H1 (cell line): ENCODE data around the gene COQ9. TPM values are rescaled to one million over a fixed set of nuclear protein-coding genes. Genes with fewer than 3 reads are reported as not detected.

Experiments used
- CTCF ChIA-PET: fragments of 300-600 bp; sonication (Branson Sonifier 250); formaldehyde crosslinking; loops from one replicate; lab custom pipeline; 2021; ENCODE audit not compliant: partially characterized antibody; lab: Charles Lee
- POLR2A ChIA-PET: fragments of 300-600 bp; sonication (Branson Sonifier 250); formaldehyde crosslinking; loops from one replicate; lab custom pipeline; 2021; ENCODE audit warnings: inconsistent platforms; ENCODE audit not compliant: partially characterized antibody; lab: Charles Lee
- DNase-seq, 2 experiments: peaks; one replicate each; pipeline versions ENCODE4 v3.0.0 to v3.0.0-alpha.2; 2010 to 2022; ENCODE audit warnings: low spot score in 2 of 2, low read depth in 1 of 2, mixed read lengths in 1 of 2
- FAIRE-seq: peaks from 2 replicates; lab custom pipeline; 2011; peaks lifted over from hg19 to GRCh38; lab: Jason Lieb, UNC
- H2AFZ ChIP-seq: 2 replicates; pipeline ENCODE4 v1.8.1; 2012; ENCODE audit warnings: low read length, inconsistent platforms
- H2AK5ac ChIP-seq: 2 replicates; pipeline ENCODE4 v1.6.1; 2013; ENCODE audit warnings: low read depth, low read length
- H2BK120ac ChIP-seq: replicated peaks from 2 replicates; pipeline ENCODE3; 2013; ENCODE audit warnings: low read depth, low read length, inconsistent platforms
- H2BK12ac ChIP-seq: 2 replicates; pipeline ENCODE4 v1.6.1; 2013; ENCODE audit warnings: low read depth, low read length
- H2BK15ac ChIP-seq: 2 replicates; pipeline ENCODE4 v1.6.1; 2013; ENCODE audit warnings: low read length
- H2BK20ac ChIP-seq: 2 replicates; pipeline ENCODE4 v1.6.1; 2013; ENCODE audit warnings: low read length
- H2BK5ac ChIP-seq: 2 replicates; pipeline ENCODE4 v1.6.1; 2013; ENCODE audit warnings: low read depth, low read length
- H3K14ac ChIP-seq: 2 replicates; pipeline ENCODE4 v1.6.1; 2013; ENCODE audit warnings: inconsistent platforms; ENCODE audit not compliant: insufficient read length
- H3K18ac ChIP-seq: 2 replicates; pipeline ENCODE4 v1.6.1; 2013; ENCODE audit warnings: low read length; ENCODE audit errors: extremely low read depth
- H3K23ac ChIP-seq: 2 replicates; pipeline ENCODE4 v1.6.1; 2013; ENCODE audit warnings: inconsistent platforms; ENCODE audit not compliant: insufficient read length
- H3K23me2 ChIP-seq: 2 replicates; pipeline ENCODE4 v1.6.1; 2013; ENCODE audit warnings: low read depth, low read length
- H3K27ac ChIP-seq: 2 replicates; pipeline ENCODE4 v1.6.1; 2011; ENCODE audit warnings: low read depth, low read length, inconsistent platforms
- H3K27me3 ChIP-seq, 4 experiments: replicated peaks in 1 of 4; 1 replicate in 1 of 4; 2 replicates in 3 of 4; pipeline versions ENCODE4 v1.6.1 to v1.8.1; 2011 to 2013; ENCODE audit warnings: low read length in 3 of 4, mild to moderate bottlenecking in 3 of 4, inconsistent platforms in 2 of 4, mixed read lengths in 2 of 4, moderate library complexity in 1 of 4; ENCODE audit not compliant: control insufficient read depth in 3 of 4, insufficient read depth in 3 of 4; ENCODE audit errors: extremely low read depth in 1 of 4
- H3K36me3 ChIP-seq, 4 experiments: 2 replicates each; pipeline versions ENCODE4 v1.6.1 to v1.8.1; 2011 to 2013; ENCODE audit warnings: mild to moderate bottlenecking in 4 of 4, low read length in 3 of 4, moderate library complexity in 2 of 4, control low read depth in 1 of 4, inconsistent platforms in 1 of 4; ENCODE audit not compliant: insufficient read depth in 4 of 4, control insufficient read depth in 2 of 4
- H3K4ac ChIP-seq: replicated peaks from 2 replicates; pipeline ENCODE3; 2013; ENCODE audit warnings: low read length, low read depth, mixed read lengths, inconsistent platforms; ENCODE audit not compliant: insufficient read length
- H3K4me1 ChIP-seq, 4 experiments: replicated peaks in 1 of 4; 1 replicate in 1 of 4; 2 replicates in 3 of 4; pipeline versions ENCODE4 v1.6.1 to v1.8.1; 2011 to 2013; ENCODE audit warnings: low read length in 3 of 4, inconsistent platforms in 2 of 4, mixed read lengths in 1 of 4; ENCODE audit not compliant: insufficient read depth in 4 of 4, control insufficient read depth in 3 of 4
- H3K4me2 ChIP-seq, 2 experiments: 2 replicates each; pipeline versions ENCODE4 v1.6.1 to v1.8.1; 2011 to 2013; ENCODE audit warnings: low read depth in 2 of 2, low read length in 2 of 2, control low read depth in 1 of 2, inconsistent platforms in 1 of 2, mild to moderate bottlenecking in 1 of 2; ENCODE audit not compliant: insufficient read depth in 1 of 2
- H3K4me3 ChIP-seq, 4 experiments: fragments of 200-600, 300-600 bp in 1 of 4; sonication (generic), shearing (Covaris generic), sonication (Bioruptor Twin) in 1 of 4; 2 replicates each; pipeline versions ENCODE4 v1.5.1 to v1.8.1; 2011 to 2016; ENCODE audit warnings: low read length in 4 of 4, low read depth in 3 of 4, control low read depth in 2 of 4, inconsistent platforms in 2 of 4, mild to moderate bottlenecking in 2 of 4, mixed read lengths in 1 of 4, moderate library complexity in 1 of 4; ENCODE audit not compliant: insufficient read depth in 2 of 4; ENCODE audit errors: extremely low read depth in 1 of 4
- H3K56ac ChIP-seq: replicated peaks from 2 replicates; pipeline ENCODE3; 2013; ENCODE audit warnings: low read depth, mild to moderate bottlenecking, mixed read lengths, low read length, inconsistent platforms; ENCODE audit not compliant: insufficient read length
- H3K79me1 ChIP-seq: 2 replicates; pipeline ENCODE4 v1.6.1; 2013; ENCODE audit warnings: low read depth, low read length, control low read depth
- H3K79me2 ChIP-seq, 2 experiments: 2 replicates each; pipeline versions ENCODE4 v1.6.1 to v1.8.1; 2012 to 2013; ENCODE audit warnings: low read length in 2 of 2, mild to moderate bottlenecking in 2 of 2, inconsistent platforms in 1 of 2; ENCODE audit not compliant: insufficient read depth in 2 of 2, control insufficient read depth in 1 of 2
- H3K9ac ChIP-seq, 4 experiments: replicated peaks in 1 of 4; 1 replicate in 1 of 4; 2 replicates in 3 of 4; pipeline versions ENCODE4 v1.6.1 to v1.8.1; 2011 to 2013; ENCODE audit warnings: low read depth in 3 of 4, low read length in 3 of 4, control low read depth in 2 of 4, mild to moderate bottlenecking in 2 of 4, moderate library complexity in 2 of 4, inconsistent platforms in 1 of 4; ENCODE audit errors: extremely low read depth in 1 of 4
- H3K9me3 ChIP-seq, 2 experiments: 2 replicates each; pipeline versions ENCODE4 v1.6.1 to v1.8.1; 2012 to 2013; ENCODE audit warnings: mild to moderate bottlenecking in 2 of 2, moderate library complexity in 2 of 2, control low read depth in 1 of 2, inconsistent platforms in 1 of 2, low read depth in 1 of 2, low read length in 1 of 2, mixed read lengths in 1 of 2; ENCODE audit not compliant: insufficient read depth in 2 of 2
- H4K20me1 ChIP-seq, 2 experiments: replicated peaks in 1 of 2; 2 replicates each; pipeline versions ENCODE3 to v1.8.1; 2011 to 2013; ENCODE audit warnings: inconsistent platforms in 2 of 2, low read length in 2 of 2, mild to moderate bottlenecking in 1 of 2; ENCODE audit not compliant: insufficient read depth in 2 of 2, control insufficient read depth in 1 of 2
- H4K5ac ChIP-seq: 2 replicates; pipeline ENCODE4 v1.6.1; 2013; ENCODE audit warnings: low read length, low read depth, mixed read lengths, inconsistent platforms; ENCODE audit not compliant: insufficient read length
- H4K8ac ChIP-seq: 2 replicates; pipeline ENCODE4 v1.8.0; 2013; ENCODE audit warnings: mild to moderate bottlenecking, moderate library complexity, low read length, inconsistent platforms; ENCODE audit not compliant: insufficient read depth; ENCODE audit errors: extremely low read depth
- H4K91ac ChIP-seq: replicated peaks from 2 replicates; pipeline ENCODE3; 2013; ENCODE audit warnings: low read length, mixed read lengths, inconsistent platforms; ENCODE audit not compliant: insufficient read length
- BRCA1 ChIP-seq: IDR thresholded peaks from 2 replicates; pipeline ENCODE4 v1.6.1; 2012; ENCODE audit warnings: low read depth, low read length, improper control_type of control experiment
- CEBPB ChIP-seq: IDR thresholded peaks from 2 replicates; pipeline ENCODE4 v1.6.1; 2012; ENCODE audit warnings: low read depth, low read length
- CHD2 ChIP-seq: IDR thresholded peaks from 2 replicates; pipeline ENCODE4 v1.6.1; 2012; ENCODE audit warnings: low read length, improper control_type of control experiment
- EZH2 ChIP-seq: fragments of 200-600 bp; sonication (generic); IDR thresholded peaks from 2 replicates; pipeline ENCODE4 v1.7.1; 2012; ENCODE audit warnings: low read depth, mild to moderate bottlenecking, moderate library complexity, low read length, inconsistent platforms; ENCODE audit not compliant: severe bottlenecking
- GABPA ChIP-seq: IDR thresholded peaks from 2 replicates; pipeline ENCODE4 v1.6.1; 2011; ENCODE audit warnings: mild to moderate bottlenecking, low read length, moderate library complexity, borderline replicate concordance; ENCODE audit not compliant: insufficient read depth
- NRF1 ChIP-seq: IDR thresholded peaks from 2 replicates; pipeline ENCODE4 v1.6.1; 2011; ENCODE audit warnings: mild to moderate bottlenecking, low read depth, low read length, improper control_type of control experiment
- SIRT6 ChIP-seq: IDR thresholded peaks from one replicate; pipeline ENCODE4 v1.7.1; 2012; ENCODE audit warnings: low read length, inconsistent platforms
- SP2 ChIP-seq: IDR thresholded peaks from 2 replicates; pipeline ENCODE4 v1.6.1; 2012; ENCODE audit warnings: mild to moderate bottlenecking, low read length, inconsistent platforms
- TCF12 ChIP-seq: IDR thresholded peaks from 2 replicates; pipeline ENCODE4 v1.6.1; 2011; ENCODE audit warnings: low read depth, mild to moderate bottlenecking, low read length
- YY1 ChIP-seq: IDR thresholded peaks from 2 replicates; pipeline ENCODE4 v1.6.1; 2011; ENCODE audit warnings: low read depth, mild to moderate bottlenecking, low read length
- ZNF274 ChIP-seq: IDR thresholded peaks from 2 replicates; pipeline ENCODE4 v1.7.0; 2012; ENCODE audit warnings: low read length, borderline replicate concordance; ENCODE audit errors: extremely low read depth
- WGBS, 2 experiments: shearing (Covaris generic) in 1 of 2; methylation state at CpG; one replicate each; pipeline versions ENCODE4 v1.1.6 to v1.1.7; 2013 to 2015; ENCODE audit warnings: low lambda C conversion rate in 2 of 2, mixed read lengths in 2 of 2, inconsistent platforms in 1 of 2, low coverage in 1 of 2, missing lambda C conversion rate in 1 of 2; ENCODE audit not compliant: insufficient replicate concordance in 2 of 2, insufficient coverage in 1 of 2, insufficient read length in 1 of 2; ENCODE audit errors: extremely low coverage in 1 of 2, missing lambda C conversion rate in 1 of 2; 5-methylcytosine and 5-hydroxymethylcytosine counted together
- polyA plus RNA-seq, 7 experiments: library from polyadenylated mRNA; depleted of rRNA in 3 of 7; stranded (reverse) in 5 of 7; unstranded in 2 of 7; fragments of >200 nt in 5 of 7; fragments of 200-250 nt in 2 of 7; gene quantifications; 1 replicate in 5 of 7; 2 replicates in 1 of 7; 4 replicates in 1 of 7; pipeline versions ENCODE4 v1.2.1 to v1.2.3, GENCODE V29; 2011 to 2013; ENCODE audit warnings: missing spikeins in 2 of 7, mixed read lengths in 2 of 7
- total RNA-seq: library from RNA; stranded (reverse); fragmentation: NEBNext Ultra II Directional; extraction: Animal tissue kit (Norgen Biotek cat#: 25700); gene quantifications from 2 replicates; pipeline ENCODE4 v1.2.1, GENCODE V29; 2021
- TF ChIP-seq, protein P1 (sequence below): IDR thresholded peaks from 2 replicates; pipeline ENCODE4 v1.6.1; 2012; ENCODE audit warnings: low read length, inconsistent platforms

COQ9 gene
- total and polyA plus RNA-seq, 2 of the 8 experiments (the other 6 are each of a cell fraction or from before 2014, with no cell fraction given): 33.3 to 60.3 TPM

DNA sequence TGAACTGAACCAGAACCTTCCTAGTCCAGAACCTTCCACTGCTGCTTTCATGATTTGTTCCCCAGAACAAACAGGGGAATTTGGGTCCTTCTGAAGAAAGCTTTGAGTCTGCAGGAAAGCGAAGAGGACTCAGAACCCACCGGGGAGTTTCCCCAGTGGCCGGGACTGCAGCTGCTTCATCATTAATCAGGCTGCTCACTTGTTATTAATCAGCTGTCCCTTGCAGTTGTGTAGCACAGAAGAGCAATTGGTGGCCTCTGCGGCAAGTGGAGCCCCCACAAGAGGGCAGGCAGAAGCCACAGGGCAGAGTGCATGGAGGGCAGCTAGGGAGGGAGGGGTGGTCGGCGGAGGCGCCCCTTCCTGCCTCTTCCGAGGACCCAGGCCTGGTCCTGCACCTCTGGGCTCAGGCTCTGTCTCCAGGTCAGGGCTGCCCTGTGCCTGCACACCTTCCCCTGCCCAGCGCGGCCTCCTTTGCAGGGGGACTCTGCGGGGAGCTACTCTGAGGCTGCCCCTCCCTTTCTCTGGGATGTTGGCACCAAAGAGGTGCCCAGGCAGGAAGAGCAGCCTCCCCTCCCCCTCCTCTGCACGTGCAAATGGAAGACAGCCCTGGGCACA lies 35.8 kb upstream of the COQ9 start:
- Histone ChIP-seq H3K4ac (no peak overlapping the region), H3K23ac (no peak overlapping the region), H3K14ac (no peak overlapping the region), H2AFZ (no peak overlapping the region; the same call in 1 of the 2 replicates), H4K8ac (no peak overlapping the region), H3K18ac (no peak overlapping the region; the same call in 1 of the 2 replicates), H2BK15ac (no peak overlapping the region), H4K91ac (no peak overlapping the region), H3K4me2 (no peak overlapping the region), H4K20me1 (peaks cover 0 to 4% of the 10 kb centered on the region in 2 experiments), H3K36me3 (no peaks in the 10 kb centered on the region), H2BK20ac (no peak overlapping the region), H3K9ac (no peak overlapping the region; a peak in 1 of 7 replicates), H2AK5ac (no peak overlapping the region), H2BK5ac (no peak overlapping the region), H3K27ac (no peak overlapping the region), H2BK12ac (no peak overlapping the region), H3K56ac (no peak overlapping the region), H2BK120ac (no peak overlapping the region), H3K27me3 (no peaks in the 10 kb centered on the region), H3K9me3 (no peaks in the 10 kb centered on the region; a peak in 1 of 4 replicates), H3K4me3 (no peak overlapping the region), H3K79me1 (no peaks in the 10 kb centered on the region), H3K79me2 (no peaks in the 10 kb centered on the region), H3K4me1 (peaks cover 0 to 8% (median 2%) of the 10 kb centered on the region in 4 experiments; a peak in 4 of 7 replicates), H3K23me2 (peaks cover 12% of the 10 kb centered on the region; the same call in 1 of the 2 replicates), H4K5ac (no peak overlapping the region)
- FAIRE-seq (no peak), DNase-seq (no peak)
- ChIA-PET CTCF (interaction anchor here (0.6 to 19.2 kb wide), 9 partner anchors 10 to 386 kb away, joined by 3 to 513 read pairs (median 4); no protein-coding TSS in a partner anchor), POLR2A (no interaction called here)
- 78% methylated on average over 10 of the region's 12 CpGs; no CpG with 5 or more reads in 1 of the 2 experiments for WGBS, 2 experiments
- TF ChIP-seq BRCA1 (no peak), CEBPB (no peak), EZH2 (no peak), YY1 (no peak), TCF12 (no peak), CHD2 (no peak), SIRT6 (no peak), GABPA (no peak), ZNF274 (no peak), NRF1 (no peak), SP2 (no peak)
- TF ChIP-seq, protein P1, sequence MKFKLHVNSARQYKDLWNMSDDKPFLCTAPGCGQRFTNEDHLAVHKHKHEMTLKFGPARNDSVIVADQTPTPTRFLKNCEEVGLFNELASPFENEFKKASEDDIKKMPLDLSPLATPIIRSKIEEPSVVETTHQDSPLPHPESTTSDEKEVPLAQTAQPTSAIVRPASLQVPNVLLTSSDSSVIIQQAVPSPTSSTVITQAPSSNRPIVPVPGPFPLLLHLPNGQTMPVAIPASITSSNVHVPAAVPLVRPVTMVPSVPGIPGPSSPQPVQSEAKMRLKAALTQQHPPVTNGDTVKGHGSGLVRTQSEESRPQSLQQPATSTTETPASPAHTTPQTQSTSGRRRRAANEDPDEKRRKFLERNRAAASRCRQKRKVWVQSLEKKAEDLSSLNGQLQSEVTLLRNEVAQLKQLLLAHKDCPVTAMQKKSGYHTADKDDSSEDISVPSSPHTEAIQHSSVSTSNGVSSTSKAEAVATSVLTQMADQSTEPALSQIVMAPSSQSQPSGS: no peak
